ENCODE data around the gene SMIM14.

Gene SMIM14

DNA sequence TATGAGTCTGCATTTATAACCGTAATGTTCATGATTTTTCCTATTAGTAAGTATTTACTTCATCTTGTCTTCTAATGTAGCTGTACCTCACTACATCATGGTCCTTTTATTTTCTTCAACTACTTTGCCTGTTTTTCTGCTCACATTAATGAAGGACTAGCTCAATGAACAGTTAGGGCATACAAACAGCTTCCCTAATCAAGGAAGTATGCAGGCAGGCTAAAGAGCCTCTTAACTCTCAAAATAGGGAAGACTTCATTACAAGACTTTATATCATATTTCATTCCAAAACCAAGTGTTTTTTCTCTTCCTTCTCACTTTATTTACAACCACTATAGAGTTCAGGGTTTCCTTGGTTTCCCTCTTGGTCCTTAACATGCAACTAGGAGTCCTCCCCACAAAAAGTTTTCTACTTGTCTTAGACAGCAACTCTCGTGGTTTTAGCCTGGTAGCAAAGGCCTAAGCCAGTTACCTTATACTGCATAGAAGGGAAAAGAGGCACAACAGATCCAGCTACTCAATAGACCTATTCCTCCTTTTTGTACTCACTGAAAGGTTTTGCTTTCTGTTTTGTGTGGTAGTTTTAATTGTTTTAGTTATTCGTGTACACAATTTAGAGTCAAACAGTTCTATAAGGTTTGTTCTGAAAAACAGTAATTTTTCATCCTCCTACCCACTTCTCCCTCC, 40.8 kb downstream of the SMIM14 start:
- TF ChIP-seq, protein P1, sequence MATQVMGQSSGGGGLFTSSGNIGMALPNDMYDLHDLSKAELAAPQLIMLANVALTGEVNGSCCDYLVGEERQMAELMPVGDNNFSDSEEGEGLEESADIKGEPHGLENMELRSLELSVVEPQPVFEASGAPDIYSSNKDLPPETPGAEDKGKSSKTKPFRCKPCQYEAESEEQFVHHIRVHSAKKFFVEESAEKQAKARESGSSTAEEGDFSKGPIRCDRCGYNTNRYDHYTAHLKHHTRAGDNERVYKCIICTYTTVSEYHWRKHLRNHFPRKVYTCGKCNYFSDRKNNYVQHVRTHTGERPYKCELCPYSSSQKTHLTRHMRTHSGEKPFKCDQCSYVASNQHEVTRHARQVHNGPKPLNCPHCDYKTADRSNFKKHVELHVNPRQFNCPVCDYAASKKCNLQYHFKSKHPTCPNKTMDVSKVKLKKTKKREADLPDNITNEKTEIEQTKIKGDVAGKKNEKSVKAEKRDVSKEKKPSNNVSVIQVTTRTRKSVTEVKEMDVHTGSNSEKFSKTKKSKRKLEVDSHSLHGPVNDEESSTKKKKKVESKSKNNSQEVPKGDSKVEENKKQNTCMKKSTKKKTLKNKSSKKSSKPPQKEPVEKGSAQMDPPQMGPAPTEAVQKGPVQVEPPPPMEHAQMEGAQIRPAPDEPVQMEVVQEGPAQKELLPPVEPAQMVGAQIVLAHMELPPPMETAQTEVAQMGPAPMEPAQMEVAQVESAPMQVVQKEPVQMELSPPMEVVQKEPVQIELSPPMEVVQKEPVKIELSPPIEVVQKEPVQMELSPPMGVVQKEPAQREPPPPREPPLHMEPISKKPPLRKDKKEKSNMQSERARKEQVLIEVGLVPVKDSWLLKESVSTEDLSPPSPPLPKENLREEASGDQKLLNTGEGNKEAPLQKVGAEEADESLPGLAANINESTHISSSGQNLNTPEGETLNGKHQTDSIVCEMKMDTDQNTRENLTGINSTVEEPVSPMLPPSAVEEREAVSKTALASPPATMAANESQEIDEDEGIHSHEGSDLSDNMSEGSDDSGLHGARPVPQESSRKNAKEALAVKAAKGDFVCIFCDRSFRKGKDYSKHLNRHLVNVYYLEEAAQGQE (IDR thresholded peaks at IDR 0.05; ENCODE audit: insufficient read depth in 1 of 2, low read depth in 2 of 2, low read length in 2 of 2), result no peak
- TF ChIP-seq SIN3A (IDR thresholded peaks at IDR 0.05; ENCODE audit: borderline replicate concordance, insufficient read depth, low read length), result no peak
- no peak for TF ChIP-seq POLR2AphosphoS5 (IDR thresholded peaks at IDR 0.05; ENCODE audit: low read depth, low read length)
- no peak for TF ChIP-seq FOXP2 (optimal IDR thresholded peaks at IDR 0.05; ENCODE audit: borderline replicate concordance, extremely low read depth, extremely low read length, insufficient read depth)
- TF ChIP-seq TAF1 (IDR thresholded peaks at IDR 0.05; ENCODE audit: borderline replicate concordance, insufficient read depth, low read length), result no peak

DNA sequence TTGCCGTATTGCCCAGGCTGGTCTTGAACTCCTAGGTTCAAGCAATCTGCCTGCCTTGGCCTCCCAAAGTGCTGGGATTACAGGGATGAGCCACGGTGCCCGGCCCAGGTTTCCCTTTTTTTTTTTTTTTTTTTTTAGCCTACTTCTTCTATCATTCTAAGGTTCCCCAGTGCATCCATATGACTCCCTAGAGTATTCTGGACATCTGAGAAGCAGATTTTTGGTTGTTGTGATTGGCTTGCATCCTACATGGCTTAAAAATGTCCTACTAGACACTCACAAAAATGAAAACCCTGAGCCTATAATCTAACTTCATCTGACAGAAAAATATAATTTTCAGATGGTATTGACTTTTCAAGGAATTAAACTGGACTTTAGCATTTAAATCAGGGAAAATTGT, 41.7 kb downstream of the SMIM14 start:
- TF ChIP-seq, protein P1 (IDR thresholded peaks at IDR 0.05; ENCODE audit: insufficient read depth in 1 of 2, low read depth in 2 of 2, low read length in 2 of 2), result no peak
- TF ChIP-seq SIN3A (IDR thresholded peaks at IDR 0.05; ENCODE audit: borderline replicate concordance, insufficient read depth, low read length) (no peak), TAF1 (IDR thresholded peaks at IDR 0.05; ENCODE audit: borderline replicate concordance, insufficient read depth, low read length) (no peak), POLR2AphosphoS5 (IDR thresholded peaks at IDR 0.05; ENCODE audit: low read depth, low read length) (no peak), FOXP2 (optimal IDR thresholded peaks at IDR 0.05; ENCODE audit: borderline replicate concordance, extremely low read depth, extremely low read length, insufficient read depth) (no peak)

DNA sequence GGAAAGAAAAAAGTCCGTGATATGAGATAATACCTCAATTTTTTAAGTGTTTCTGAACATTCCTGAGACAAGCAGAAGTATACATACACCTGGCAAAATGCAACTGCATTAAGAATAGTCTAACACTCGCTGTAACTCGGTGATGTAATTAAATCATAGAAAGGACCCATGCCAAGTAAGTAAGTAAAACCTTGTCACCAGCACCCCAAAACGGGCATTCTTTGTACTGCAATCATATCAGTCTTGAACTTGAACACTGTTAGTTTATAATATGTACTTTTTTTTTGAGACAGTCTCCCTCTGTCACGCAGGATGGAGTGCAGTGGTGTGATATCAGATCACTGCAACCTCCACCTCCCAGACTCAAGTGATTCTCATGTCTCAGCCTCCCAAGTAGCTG, 47.4 kb downstream of the SMIM14 start:
- TF ChIP-seq, protein P1 (IDR thresholded peaks at IDR 0.05; ENCODE audit: insufficient read depth in 1 of 2, low read depth in 2 of 2, low read length in 2 of 2), result no peak
- TF ChIP-seq TAF1 (IDR thresholded peaks at IDR 0.05; ENCODE audit: borderline replicate concordance, insufficient read depth, low read length) (no peak), FOXP2 (optimal IDR thresholded peaks at IDR 0.05; ENCODE audit: borderline replicate concordance, extremely low read depth, extremely low read length, insufficient read depth) (no peak), SIN3A (IDR thresholded peaks at IDR 0.05; ENCODE audit: borderline replicate concordance, insufficient read depth, low read length) (no peak), POLR2AphosphoS5 (IDR thresholded peaks at IDR 0.05; ENCODE audit: low read depth, low read length) (no peak)

DNA sequence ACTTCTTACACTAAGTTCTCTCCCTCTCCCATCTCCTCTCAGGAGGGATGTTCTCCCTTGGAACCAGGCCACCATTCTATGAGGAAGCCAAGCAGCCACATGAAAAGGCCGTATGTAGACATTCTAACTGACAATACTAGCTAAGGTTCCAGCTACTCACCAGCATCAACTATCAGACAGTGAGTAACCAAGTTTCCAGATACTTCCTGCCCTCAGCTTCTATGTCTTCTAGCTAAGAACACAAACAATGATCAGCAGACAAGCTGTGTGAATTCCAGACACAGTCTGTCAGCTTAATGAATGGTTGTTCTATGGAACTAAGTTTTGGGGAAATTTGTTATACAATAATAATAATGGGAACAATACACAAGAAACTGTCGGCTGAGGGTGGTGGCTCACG, 50.8 kb downstream of the SMIM14 start:
- TF ChIP-seq, protein P1 (IDR thresholded peaks at IDR 0.05; ENCODE audit: insufficient read depth in 1 of 2, low read depth in 2 of 2, low read length in 2 of 2), result no peak
- TF ChIP-seq POLR2AphosphoS5 (IDR thresholded peaks at IDR 0.05; ENCODE audit: low read depth, low read length), result no peak
- TF ChIP-seq TAF1 (IDR thresholded peaks at IDR 0.05; ENCODE audit: borderline replicate concordance, insufficient read depth, low read length), result no peak
- no peak for TF ChIP-seq FOXP2 (optimal IDR thresholded peaks at IDR 0.05; ENCODE audit: borderline replicate concordance, extremely low read depth, extremely low read length, insufficient read depth)
- TF ChIP-seq SIN3A (IDR thresholded peaks at IDR 0.05; ENCODE audit: borderline replicate concordance, insufficient read depth, low read length), result no peak
